SJCRH30 (cell line): ENCODE data around the gene OVOL3. TPM values are rescaled to one million over a fixed set of nuclear protein-coding genes. Genes with fewer than 3 reads are reported as not detected.

ENCODE experiments used
- DNase-seq, 2 experiments: peaks; one replicate each; pipeline ENCODE4 v3.0.0-alpha.2; 2015 to 2020
- H3K27ac ChIP-seq: fragments of 250-450 bp; sonication (Bioruptor Pico); 2 replicates; pipeline ENCODE4 v1.5.1; 2020; ENCODE audit warnings: mild to moderate bottlenecking, moderate library complexity
- H3K27me3 ChIP-seq: fragments of 250-450 bp; sonication (Bioruptor Pico); 2 replicates; pipeline ENCODE4 v1.5.1; 2020; ENCODE audit warnings: mild to moderate bottlenecking, moderate library complexity
- H3K36me3 ChIP-seq: fragments of 250-450 bp; sonication (Bioruptor Pico); 2 replicates; pipeline ENCODE4 v1.5.1; 2020; ENCODE audit warnings: mild to moderate bottlenecking, moderate library complexity
- H3K4me1 ChIP-seq: fragments of 250-450 bp; sonication (Bioruptor Pico); 2 replicates; pipeline ENCODE4 v1.5.1; 2020; ENCODE audit warnings: mild to moderate bottlenecking, moderate library complexity
- H3K4me3 ChIP-seq: fragments of 250-450 bp; sonication (Bioruptor Pico); 2 replicates; pipeline ENCODE4 v1.5.1; 2020; ENCODE audit warnings: mild to moderate bottlenecking, moderate library complexity
- H3K9me3 ChIP-seq: fragments of 250-450 bp; sonication (Bioruptor Pico); replicated peaks from 2 replicates; pipeline ENCODE4 v1.5.1; 2020; ENCODE audit warnings: mild to moderate bottlenecking, moderate library complexity
- total RNA-seq: library from RNA; depleted of rRNA; stranded (reverse); fragments of >200 nt; shearing (Covaris generic); gene quantifications from 2 replicates; pipeline ENCODE4 v1.2.3, GENCODE V29; 2014; rRNA removed

The OVOL3 gene
- total RNA-seq, 1 experiment from 2014 or later, result 1.4 TPM

- Histone ChIP-seq H3K4me1 (peaks cover 3% of the 10 kb centered on the region; the same call in 1 of the 2 replicates), H3K9me3 (no peaks in the 10 kb centered on the region; the same call in 1 of the 2 replicates), H3K27ac (no peak within 1 kb of the TSS; the same call in 1 of the 2 replicates), H3K4me3 (peak within 1 kb of the TSS; percentile 30), H3K36me3 (peaks cover 59% of the 10 kb centered on the region), H3K27me3 (no peaks in the 10 kb centered on the region)
- peak in 1 of 2 experiments; percentile 20 for DNase-seq
Measured at GRCh38 chr19:36152352-36153091, 41.6 kb downstream of the OVOL3 start, which contains the start of gene COX7A1. Gene COX7A1 (minus strand): TSS chr19:36152447. CDS start chr19:36152407, 40 bp downstream.

- H3K36me3 ChIP-seq, result peaks cover 55% of the 10 kb centered on the region
- no peak overlapping the region for H3K27ac ChIP-seq
- H3K27me3 ChIP-seq, result no peaks in the 10 kb centered on the region
- DNase-seq, result no peak
- H3K4me3 ChIP-seq, result no peak overlapping the region
- no peaks in the 10 kb centered on the region; the same call in 1 of the 2 replicates for H3K9me3 ChIP-seq
- peaks cover 3% of the 10 kb centered on the region; the same call in 1 of the 2 replicates for H3K4me1 ChIP-seq
Measured at GRCh38 chr19:36153126-36153525, 42.2 kb downstream of the OVOL3 start.

GRCh38 chr19:36160821-36161596 is 50.1 kb downstream of the OVOL3 start:
- H3K9me3 ChIP-seq, result no peaks in the 10 kb centered on the region; the same call in 1 of the 2 replicates
- no peaks in the 10 kb centered on the region for H3K36me3 ChIP-seq
- DNase-seq, result no peak
- H3K4me1 ChIP-seq, result no peaks in the 10 kb centered on the region
- no peak overlapping the region for H3K4me3 ChIP-seq
- H3K27me3 ChIP-seq, result no peaks in the 10 kb centered on the region
- no peak overlapping the region for H3K27ac ChIP-seq

Other genes starting within 250 kb of the OVOL3 start
- gene APLP1, start 242.6 kb upstream of the OVOL3 start, total RNA-seq, result 32.1 and 32.7 TPM in 2 replicates
- gene NFKBID, start 210.6 kb upstream of the OVOL3 start, total RNA-seq, result 6.2 and 7.3 TPM in 2 replicates
- gene HCST, start 208.6 kb upstream of the OVOL3 start, total RNA-seq, result not detected in 2 replicates
- gene TYROBP, start 202.8 kb upstream of the OVOL3 start, total RNA-seq, result not detected in 2 replicates
- 5.1 and 10.2 TPM in 2 replicates for gene LRFN3, start 174.8 kb upstream of the OVOL3 start, total RNA-seq
- gene SDHAF1, start 116.0 kb upstream of the OVOL3 start, total RNA-seq, result 21.6 and 27.9 TPM in 2 replicates
- gene SYNE4, start 102.3 kb upstream of the OVOL3 start, total RNA-seq, result 0.10 and 0.20 TPM in 2 replicates
- gene ALKBH6, start 96.9 kb upstream of the OVOL3 start, total RNA-seq, result 17.4 and 19.8 TPM in 2 replicates
- 1.6 and 3.3 TPM in 2 replicates for gene CLIP3, start 78.3 kb upstream of the OVOL3 start, total RNA-seq
- gene THAP8, start 56.9 kb upstream of the OVOL3 start, total RNA-seq, result 3.9 and 4.8 TPM in 2 replicates
- 19.8 and 23.5 TPM in 2 replicates for gene WDR62, start 56.2 kb upstream of the OVOL3 start, total RNA-seq
- gene POLR2I, start 3.7 kb downstream of the OVOL3 start, total RNA-seq, result 140 and 153 TPM in 2 replicates
- 212 and 217 TPM in 2 replicates for gene TBCB, start 4.3 kb downstream of the OVOL3 start, total RNA-seq
- 339 and 397 TPM in 2 replicates for gene CAPNS1, start 28.9 kb downstream of the OVOL3 start, total RNA-seq
- gene COX7A1, start 41.3 kb downstream of the OVOL3 start, total RNA-seq, result 0.61 TPM in 1 of 2 replicates, not detected in the other
- 4.1 and 5.2 TPM in 2 replicates for gene ZNF565, start 103.5 kb downstream of the OVOL3 start, total RNA-seq
- 182 and 210 TPM in 2 replicates for gene ZNF146, start 104.0 kb downstream of the OVOL3 start, total RNA-seq